IPS DF 4.7 (cell line): ENCODE data around the gene SFXN2.
"Not testable (repeated sequence)": the region's sequence is repeated elsewhere in the genome, so short reads cannot be mapped to it uniquely, and the experiment has no call there.

ENCODE experiments used
- DNase-seq: peaks from one replicate; pipeline ENCODE4 v3.0.0-alpha.2; 2013; ENCODE audit warnings: low spot score; ENCODE audit errors: extremely low read depth

SFXN2 gene

GRCh38 chr10:102720337-102720736 is 5.9 kb downstream of the SFXN2 start:
- no peak for DNase-seq

- no peak for DNase-seq
These were observed 6.4 kb downstream of the SFXN2 start for GRCh38 chr10:102720775-102721301.

GRCh38 chr10:102721954-102722353 is 7.5 kb downstream of the SFXN2 start:
- no peak for DNase-seq

GRCh38 chr10:102723989-102724388 is 9.6 kb downstream of the SFXN2 start:
- DNase-seq, result no peak

- DNase-seq, result no peak
These were observed 11.8 kb downstream of the SFXN2 start for GRCh38 chr10:102726274-102726673.

- no peak for DNase-seq
These were observed 12.8 kb downstream of the SFXN2 start for GRCh38 chr10:102727037-102727818.

- DNase-seq, result peak; percentile 38
These were observed 14.9 kb downstream of the SFXN2 start for GRCh38 chr10:102729029-102730026.

GRCh38 chr10:102731222-102731800 is 16.9 kb downstream of the SFXN2 start:
- DNase-seq, result no peak

- DNase-seq, result no peak
These were observed 18.2 kb downstream of the SFXN2 start for GRCh38 chr10:102732661-102733060.

GRCh38 chr10:102735065-102735562 is 20.7 kb downstream of the SFXN2 start:
- peak; percentile 33 for DNase-seq

GRCh38 chr10:102738692-102739121 is 24.3 kb downstream of the SFXN2 start:
- no peak for DNase-seq

GRCh38 chr10:102740229-102740628 is 25.8 kb downstream of the SFXN2 start:
- DNase-seq, result no peak

GRCh38 chr10:102741726-102742237 is 27.3 kb downstream of the SFXN2 start:
- DNase-seq, result no peak

GRCh38 chr10:102742313-102742712 is 27.9 kb downstream of the SFXN2 start:
- not testable (repeated sequence) for DNase-seq

- no peak for DNase-seq
These were observed 28.7 kb downstream of the SFXN2 start for GRCh38 chr10:102743078-102743587.

GRCh38 chr10:102743588-102744373 is 29.3 kb downstream of the SFXN2 start, which contains the start of gene WBP1L:
WBP1L (plus strand) TSS chr10:102743948; CDS start chr10:102744054, 106 bp downstream.
- DNase-seq, result peak; percentile 98

- DNase-seq, result no peak
These were observed 30.1 kb downstream of the SFXN2 start for GRCh38 chr10:102744374-102745051.

- DNase-seq, result no peak
These were observed 30.7 kb downstream of the SFXN2 start for GRCh38 chr10:102745157-102745556.

GRCh38 chr10:102752266-102752930 is 38.0 kb downstream of the SFXN2 start:
- no peak for DNase-seq
